Measurements from ENCODE around the gene NDC80.

DNA sequence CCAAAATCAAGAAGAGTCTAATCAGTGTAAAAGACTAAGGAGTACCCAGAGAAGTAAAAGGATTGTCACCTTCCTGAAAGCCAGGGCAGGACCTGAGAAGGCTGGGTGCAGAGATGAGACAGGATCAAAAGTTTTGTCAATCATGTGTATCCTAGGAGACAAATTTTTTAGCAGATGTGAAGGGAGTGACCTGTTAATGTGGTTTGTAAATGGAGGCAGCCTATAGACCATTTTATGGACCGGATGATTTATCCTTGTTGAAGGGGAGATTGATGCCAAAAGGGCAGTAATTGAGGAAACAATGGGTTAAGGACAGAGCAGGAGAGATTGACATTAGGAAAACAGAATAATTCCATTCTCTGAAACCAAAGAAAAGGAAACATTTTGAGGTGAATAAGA is 813 bp downstream of the NDC80 start:
- TF ChIP-seq, protein P1, sequence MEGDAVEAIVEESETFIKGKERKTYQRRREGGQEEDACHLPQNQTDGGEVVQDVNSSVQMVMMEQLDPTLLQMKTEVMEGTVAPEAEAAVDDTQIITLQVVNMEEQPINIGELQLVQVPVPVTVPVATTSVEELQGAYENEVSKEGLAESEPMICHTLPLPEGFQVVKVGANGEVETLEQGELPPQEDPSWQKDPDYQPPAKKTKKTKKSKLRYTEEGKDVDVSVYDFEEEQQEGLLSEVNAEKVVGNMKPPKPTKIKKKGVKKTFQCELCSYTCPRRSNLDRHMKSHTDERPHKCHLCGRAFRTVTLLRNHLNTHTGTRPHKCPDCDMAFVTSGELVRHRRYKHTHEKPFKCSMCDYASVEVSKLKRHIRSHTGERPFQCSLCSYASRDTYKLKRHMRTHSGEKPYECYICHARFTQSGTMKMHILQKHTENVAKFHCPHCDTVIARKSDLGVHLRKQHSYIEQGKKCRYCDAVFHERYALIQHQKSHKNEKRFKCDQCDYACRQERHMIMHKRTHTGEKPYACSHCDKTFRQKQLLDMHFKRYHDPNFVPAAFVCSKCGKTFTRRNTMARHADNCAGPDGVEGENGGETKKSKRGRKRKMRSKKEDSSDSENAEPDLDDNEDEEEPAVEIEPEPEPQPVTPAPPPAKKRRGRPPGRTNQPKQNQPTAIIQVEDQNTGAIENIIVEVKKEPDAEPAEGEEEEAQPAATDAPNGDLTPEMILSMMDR (IDR thresholded peaks at IDR 0.05) = no peak
- TF ChIP-seq POLR2AphosphoS5 (IDR thresholded peaks at IDR 0.05; ENCODE audit: low read depth, low read length) = no peak
- TF ChIP-seq SIN3A (IDR thresholded peaks at IDR 0.05; ENCODE audit: borderline replicate concordance, insufficient read depth, low read depth, low read length) = no peak

All from Panc1 (cell line).